Stimulated activated CD8-positive, alpha-beta memory T cell treated with anti-CD3 and anti-CD28 coated beads, Interleukin-12 subunit alpha, Interleukin-12 subunit beta, amount 100 ng/mL, for 1 hour (primary cell): Measurements from ENCODE around the gene SOS2.

Source experiments
- DNase-seq: peaks from one replicate; pipeline ENCODE4 v3.0.0-alpha.2; 2020; ENCODE audit warnings: low read depth

SOS2 gene

DNA sequence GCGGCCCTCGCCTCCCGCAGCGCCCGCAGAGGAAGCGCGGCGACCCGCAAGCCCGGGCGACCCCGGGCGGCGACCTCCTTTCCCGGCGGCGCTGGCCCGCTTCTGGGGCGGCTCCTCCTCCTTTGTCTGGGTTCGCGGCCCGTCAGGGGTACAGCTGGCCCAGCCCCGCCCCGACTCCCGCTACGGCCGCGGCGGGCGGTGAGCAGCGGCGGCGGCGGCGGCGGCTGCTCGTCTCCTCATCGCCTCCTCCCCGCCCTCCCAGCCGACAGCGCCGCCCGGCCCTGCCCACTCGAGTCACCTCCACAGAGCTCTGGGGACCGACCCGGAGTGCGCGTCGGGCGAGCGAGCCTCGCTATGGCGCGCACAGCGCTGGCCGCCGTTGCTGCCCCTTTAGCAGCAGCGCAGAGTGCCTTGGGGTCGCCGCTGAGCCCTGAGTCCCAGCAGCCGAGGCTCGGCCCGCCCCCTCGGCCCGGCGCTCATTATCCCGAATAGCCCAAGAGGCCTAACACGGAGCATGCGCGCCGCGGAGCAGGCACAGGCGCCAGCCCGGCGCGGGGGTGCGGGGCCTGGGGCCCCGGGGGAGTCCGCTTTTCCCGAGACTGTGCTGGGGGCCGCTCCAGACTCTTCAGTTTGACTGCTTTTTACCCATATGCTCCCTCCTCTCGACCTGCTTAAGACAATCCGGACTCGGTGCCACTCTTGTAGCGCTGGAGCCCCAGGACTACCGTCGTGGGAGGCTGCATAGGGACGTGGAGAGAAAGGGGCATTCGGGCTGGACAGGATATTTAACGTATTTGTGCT, at the start of gene SOS2:
Gene SOS2 (minus strand): TSS at position 104 of the 801 bp plus-strand sequence. CDS start 295 bp downstream, outside the sequence.
- peak; percentile 63 for DNase-seq

DNA sequence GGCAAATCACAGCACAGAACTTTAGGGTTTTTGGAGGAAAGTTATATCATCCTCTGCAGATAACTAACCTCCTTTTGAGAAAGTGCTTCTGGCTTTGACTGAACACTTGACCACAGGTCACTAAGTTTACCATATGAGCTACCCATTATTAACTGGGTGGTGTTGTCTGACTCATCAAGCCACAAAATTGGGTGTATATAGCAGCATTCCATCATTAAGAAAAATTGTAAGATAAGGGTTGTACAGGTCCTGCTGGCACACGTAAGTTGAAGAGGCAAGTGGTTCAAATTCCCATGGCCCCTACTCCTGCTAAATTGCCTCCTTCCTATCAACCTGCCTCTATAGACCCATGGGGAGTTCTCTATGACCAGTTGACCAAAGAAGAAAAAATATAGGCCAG, 41.1 kb upstream of the SOS2 start:
- DNase-seq, result no peak

DNA sequence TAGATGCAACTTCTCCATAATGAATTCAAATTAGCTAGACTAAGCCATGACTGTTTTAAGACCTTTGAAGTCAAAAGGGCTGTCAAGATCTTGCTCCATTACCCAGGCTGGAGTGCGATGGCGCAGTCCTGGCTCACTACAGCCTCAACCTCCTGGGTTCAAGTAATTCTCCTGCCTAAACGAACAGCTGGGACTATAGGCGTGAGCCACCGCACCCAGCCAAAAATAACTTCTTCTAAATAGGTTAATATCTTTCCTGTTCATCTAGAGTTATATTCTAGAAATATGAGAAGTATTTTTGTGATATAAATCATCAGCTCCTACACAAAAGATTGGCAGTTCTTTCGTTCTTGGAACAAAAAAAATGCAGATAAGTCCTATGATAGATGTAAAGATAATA, 39.6 kb upstream of the SOS2 start:
- DNase-seq, result no peak

DNA sequence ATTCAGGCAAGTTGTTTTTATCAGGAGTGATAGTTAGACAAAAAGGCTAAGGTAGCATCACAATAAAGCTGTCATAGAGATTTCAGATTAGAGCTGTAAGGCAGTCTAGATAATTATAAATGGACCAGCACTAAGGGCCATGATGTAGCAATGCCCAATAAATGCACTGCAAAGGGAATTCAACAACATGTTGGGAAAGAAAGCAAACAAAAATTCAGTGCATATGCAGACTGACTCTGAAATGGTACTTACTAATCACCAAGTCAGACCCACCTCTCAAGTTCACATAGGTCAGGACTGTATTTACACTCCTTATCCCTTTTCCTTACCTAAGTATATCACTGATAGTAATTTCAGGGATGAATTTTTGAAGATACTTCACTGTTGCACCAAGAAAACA, 33.7 kb upstream of the SOS2 start:
- no peak for DNase-seq

DNA sequence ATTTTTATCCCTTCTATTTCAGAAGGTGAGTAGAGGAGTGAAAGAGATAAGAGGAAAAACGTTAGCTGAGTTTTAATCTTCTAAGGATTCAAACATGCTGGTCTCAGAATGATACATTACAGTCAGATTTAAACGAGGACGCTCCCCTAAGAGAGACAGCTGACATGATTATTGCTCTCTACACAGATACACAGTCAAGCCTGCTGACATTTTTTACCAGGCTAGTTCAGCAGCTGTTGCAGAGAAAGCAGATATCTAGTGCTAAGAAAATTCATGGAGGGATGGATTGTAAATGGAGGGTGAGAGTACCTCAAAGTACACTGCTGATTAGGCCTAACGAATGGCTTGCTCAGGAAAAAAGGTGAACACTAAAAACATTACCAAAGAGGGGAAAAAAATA, 31.9 kb upstream of the SOS2 start:
- DNase-seq, result no peak

DNA sequence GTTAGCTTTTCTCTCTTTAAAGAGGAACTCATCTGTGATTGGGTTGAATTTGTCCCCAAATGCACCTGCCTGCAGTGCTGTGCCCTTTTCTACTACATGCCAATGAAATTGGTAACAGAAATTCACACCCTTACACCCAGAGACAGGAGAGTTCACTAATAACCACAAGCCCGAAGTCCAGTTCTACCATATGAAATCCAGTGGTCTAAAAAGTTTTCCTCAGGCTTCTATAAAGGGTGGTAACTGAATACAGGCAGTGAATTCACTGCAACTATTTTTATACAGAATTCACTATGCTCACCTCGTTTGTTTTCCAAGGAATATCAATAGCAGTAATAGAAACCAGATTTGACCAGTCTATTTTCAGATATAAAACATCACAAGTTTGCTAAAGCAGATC, 31.5 kb upstream of the SOS2 start:
- DNase-seq, result no peak

DNA sequence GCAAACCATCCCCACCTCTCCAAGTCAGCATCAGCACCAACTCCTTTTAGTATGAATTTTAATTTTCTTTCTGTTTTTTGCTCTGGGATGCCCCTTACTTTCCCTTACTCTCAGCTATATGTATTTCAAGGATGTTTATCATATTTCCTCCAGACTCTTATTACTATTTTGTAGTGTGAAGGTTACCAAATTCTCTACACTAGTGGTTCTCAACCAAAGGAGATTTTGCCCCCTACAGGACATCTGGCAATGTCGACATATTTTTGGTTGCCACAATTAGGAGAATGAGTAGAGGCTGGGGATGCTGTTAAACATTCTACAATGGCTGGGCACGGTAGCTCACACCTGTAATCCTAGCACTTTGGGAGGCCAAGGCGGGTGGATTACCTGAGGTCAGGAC, 29.1 kb upstream of the SOS2 start:
- no peak for DNase-seq

DNA sequence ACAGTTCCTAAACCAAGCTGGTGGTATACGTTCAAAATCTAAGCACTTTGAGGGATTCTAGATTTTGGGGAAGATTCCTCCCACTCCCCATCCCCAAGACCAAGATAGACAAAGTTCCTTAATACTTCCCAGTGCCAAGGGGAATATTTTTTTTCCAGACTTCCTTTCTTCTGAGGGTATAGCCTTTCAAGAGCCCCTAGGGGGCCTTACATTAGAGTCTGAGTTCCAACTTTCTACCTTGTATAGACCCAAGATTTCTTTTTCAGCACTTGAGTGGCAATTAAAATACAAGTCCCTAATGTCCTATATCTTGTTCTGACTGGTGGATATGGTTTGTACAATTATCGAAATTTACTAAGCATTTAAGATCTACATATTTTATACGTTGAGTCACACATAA, 28.7 kb upstream of the SOS2 start:
- DNase-seq, result no peak

DNA sequence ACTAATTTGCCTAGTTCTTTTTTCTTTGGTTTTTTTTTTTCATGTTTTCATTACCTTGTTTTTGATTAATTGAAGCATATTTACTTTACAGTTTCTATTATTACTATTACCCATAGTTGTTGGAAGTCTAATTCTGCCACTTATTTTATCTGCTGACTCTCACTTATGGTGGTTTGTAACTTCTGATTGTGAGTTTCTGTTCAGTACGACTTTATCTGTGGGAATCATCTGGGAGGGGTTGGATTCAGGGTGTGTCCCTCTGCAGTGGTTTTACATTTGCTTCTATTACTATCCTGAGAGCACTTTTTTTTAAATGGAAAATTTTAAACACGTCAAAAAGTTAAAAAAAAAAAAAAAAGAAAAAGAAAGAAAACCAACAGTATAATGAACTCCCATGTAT, 26.4 kb upstream of the SOS2 start:
- DNase-seq, result no peak

DNA sequence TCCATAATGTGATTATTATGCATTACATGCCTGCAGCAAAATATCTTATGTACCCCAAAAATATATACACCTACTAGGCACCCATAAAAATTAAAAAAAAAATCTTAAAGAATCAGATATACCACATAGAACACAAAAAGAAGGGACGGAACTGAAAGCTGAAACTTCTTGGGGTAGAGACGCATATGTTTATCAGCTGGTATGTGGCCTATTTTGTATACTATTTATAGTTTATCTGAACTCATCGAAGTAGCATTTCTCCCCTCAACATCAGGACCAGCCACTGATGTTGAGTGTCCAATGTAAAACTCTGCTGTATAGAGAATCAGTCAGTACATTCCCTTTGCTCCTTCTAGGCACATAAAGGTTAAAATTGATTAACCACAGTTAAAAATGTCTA, 22.9 kb upstream of the SOS2 start:
- no peak for DNase-seq

DNA sequence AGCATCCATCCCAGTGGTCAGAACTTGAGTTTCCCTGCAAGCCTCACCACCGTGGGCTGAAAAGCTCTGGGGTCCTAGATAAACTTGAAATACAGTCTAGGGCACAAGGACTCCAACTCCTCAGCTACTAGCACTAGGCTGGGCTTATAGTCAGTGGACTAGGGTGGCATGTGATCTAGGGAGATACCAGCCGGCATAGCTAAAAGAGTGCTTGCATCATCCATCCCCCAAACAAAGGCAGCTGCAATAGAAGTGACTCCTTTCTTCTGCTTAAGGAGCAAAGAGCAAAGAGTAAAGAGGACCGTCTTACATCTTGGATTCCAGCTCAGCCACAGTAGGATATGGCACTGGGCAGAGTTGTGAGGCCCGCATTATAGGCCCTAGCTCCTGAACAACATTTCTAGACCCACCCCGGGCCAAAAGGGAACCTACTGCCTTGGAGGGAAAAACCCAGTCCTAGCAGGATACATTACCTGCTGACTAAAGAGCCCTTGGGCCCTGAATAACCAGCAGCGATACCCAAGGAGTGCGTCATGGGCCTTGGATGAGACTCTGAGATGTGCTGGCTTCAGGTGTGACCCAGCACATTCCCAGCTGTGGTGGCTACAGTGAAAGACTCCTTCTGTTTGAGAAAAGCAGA, 17.9 kb upstream of the SOS2 start:
- no peak for DNase-seq

DNA sequence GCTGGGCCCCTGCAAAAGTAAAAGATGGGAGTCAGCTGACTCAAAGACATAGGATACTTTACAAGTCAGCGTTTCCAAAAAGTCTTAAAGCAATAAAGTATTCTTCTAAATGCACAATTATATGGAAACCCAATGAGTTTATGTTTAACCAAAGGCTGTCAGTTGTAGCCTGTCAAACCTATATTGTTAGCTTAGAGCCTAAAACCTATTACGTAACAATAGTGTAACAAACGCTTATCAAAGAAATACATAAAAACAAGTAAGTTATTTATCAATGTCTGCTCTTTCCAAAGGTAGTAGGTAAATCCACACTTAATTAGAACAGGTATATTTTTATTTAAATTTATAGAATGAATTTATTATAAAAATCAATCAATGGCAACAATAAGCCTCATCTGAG, 15.9 kb upstream of the SOS2 start:
- no peak for DNase-seq

DNA sequence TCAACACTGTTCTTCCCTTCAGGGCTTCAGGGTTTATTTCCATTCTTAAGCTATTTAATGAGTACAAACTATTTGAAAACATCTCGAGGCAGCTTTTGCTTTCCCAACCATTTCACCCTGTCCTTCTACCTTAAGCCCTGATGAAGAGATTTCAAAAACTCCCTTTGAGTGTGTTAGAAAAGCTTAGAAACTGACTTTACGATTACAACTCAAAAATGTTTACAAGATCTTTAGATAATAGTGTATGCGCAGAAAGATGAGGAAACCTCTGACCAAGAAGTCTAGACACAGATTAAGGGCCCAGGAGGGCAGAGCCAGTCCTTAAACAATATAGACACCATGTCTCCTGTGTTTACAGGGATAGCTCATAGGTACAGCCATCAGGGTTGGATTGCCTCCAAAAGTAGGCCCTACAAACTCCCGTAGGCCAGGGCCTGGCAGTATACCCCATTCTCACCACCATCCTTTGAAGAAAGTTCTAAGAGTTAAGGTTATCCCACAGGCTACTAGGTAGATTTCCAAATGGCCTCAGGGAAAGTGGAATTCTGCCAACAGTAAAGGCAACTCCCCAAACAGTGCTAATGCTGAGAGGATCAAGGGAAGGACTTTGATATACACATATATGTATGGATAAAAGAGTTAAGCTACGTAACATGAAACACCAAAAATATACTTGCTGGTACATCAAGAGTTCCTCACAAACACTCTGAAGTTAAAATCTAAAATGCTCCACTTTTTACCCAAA, 11.4 kb upstream of the SOS2 start:
- DNase-seq, result no peak

DNA sequence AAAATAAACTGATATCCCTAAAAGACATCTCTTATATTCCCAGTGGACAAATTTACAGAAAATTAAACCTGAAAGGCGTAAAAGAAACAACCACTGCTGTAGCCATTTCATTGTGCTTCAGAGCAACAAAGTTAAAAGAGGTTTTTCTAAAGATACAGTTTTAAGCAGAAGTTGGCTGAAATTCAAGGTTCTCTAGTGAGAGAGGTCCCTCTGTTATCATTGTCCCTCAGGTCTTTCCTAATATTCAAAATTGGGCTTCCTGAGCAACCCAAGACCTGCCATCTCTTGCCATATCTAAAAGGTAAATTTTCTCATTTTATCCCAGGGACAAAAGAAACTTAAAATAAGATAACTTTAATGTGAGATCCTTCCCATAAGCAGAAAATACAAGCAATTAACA, 10.7 kb upstream of the SOS2 start:
- DNase-seq, result no peak

DNA sequence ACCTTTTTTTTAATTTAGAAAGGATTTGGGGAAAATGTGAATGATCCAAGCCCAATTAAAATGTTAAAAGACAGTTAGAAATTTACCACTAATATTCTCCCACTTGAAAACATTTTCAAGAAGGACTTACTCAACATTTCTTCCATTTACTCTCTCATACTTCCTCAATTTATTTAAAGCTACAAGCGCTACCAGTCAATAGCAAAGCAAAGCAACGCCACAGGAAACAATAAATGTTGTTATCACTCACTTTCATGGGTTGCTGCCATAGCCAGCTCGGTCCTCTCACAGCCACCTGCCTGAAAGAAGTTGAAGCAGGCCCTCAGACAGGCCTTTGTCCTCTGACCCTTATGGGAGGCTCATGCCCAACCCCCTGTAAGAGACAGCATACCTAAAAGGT, 6.0 kb upstream of the SOS2 start:
- no peak for DNase-seq

DNA sequence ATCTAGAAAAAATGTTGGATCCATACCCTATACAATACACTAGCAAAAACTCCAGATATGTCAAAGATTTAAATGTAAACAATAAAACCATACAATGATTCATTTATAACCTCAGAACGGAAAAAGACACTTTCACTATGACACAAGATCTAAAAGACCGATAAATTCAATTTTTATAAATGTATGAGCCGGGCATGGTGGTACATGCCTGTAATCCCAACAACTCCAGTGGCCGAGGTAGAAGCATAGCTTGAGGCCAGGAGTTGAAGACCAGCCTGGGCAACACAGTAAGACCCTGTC, 2.5 kb upstream of the SOS2 start:
- no peak for DNase-seq

DNA sequence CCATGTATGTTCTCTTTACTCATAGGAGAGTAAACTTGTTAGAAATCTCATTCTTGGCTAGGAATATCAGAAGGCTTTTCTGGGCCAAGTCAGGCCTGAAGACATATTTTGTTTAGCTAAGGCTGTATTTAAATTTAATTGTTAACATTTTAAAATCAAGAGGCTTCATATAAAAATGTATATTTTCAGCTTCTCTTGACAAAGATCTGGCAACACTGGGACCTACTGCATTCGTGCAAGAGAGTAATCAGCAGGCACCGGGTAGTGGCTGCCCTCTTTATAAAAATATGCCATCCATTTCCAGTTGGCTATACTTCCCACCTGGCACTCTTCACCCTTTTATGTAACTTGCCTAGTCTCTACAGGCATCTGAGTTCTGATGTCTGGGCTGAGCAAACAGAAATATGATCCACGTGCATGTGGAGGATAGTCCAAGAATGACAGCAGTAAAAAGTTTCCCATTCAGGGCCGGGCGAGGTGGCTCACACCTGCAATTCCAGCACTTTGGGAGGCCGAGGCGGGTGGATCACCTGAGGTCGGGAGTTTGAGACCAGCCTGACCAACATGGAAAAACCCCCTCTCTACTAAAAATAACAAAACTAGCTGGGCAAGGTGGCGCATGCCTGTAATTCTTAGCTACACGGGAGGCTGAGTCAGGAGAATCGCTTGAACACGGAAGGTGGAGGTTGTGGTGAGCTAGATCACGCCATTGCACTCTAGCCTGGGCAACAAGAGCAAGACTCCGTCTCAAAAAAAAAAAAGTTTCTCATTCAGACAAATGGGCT, 2.0 kb upstream of the SOS2 start:
- no peak for DNase-seq

DNA sequence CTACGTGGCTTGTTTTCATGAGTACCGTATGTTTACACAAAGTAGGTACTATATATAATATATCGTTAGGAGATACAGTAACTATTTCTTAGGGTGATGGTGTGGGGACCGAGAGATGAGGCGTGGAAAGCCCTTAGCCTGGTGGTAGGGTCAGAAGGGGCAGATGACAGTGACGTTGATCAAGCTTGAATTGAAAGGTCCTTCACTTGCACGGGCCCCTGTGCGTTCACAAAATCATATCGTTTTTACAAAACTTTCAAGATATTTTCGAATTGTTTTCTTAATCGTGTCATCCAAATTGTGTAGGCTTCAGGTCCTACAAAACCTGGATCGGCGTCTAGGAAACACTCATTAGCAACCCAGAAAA, 881 bp upstream of the SOS2 start:
- DNase-seq, result no peak

DNA sequence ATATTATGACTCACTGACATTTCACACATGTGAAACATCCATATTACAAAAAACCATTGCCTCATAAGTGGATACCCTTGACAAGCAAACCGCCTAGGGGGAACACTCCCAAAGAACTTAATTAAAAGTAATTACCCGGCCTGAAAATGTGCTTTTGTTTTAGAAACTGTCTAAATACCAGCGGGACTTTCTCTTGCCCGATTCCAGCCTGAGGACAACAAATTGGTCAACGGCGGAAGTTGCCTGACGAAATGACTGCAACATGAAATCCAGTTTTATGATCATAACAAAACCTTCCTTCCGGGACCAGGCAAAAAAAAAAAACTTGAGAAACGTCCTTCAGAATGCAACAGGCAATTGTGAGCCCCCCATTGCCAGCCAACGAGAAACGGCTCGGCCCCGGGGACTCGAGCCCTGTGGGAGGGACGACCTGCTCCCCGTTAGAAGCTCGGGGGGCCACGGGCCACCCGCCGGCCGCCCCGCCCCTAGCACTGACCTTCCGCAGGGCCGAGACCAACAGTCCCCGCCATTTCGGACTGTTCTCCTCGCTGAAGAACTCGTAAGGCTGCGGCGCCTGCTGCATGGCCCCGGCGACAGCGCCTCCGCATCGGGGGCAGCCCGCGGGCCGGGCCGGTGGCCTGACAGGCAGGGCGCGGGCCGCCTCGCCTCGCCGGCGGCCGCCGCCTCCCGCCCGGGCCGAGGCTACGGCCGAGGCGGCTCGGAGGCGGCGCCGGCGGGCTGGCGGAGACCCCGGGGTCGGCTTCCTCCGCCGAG, 490 bp downstream of the SOS2 start:
- DNase-seq, result no peak

DNA sequence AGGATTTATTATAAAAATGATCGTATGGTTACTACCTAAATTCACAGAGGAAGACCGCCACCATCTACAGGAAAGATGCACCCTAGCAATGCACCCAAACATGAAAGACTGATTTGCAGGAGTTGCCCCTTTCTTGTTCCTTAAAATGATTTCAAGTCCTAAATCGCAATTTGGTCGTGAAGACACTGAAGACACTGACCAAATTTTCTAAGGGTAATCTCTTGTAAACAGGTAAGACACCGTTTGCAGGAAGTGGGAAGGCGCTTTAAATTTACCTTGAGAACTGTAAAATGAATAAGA, 1.0 kb downstream of the SOS2 start:
- no peak for DNase-seq

DNA sequence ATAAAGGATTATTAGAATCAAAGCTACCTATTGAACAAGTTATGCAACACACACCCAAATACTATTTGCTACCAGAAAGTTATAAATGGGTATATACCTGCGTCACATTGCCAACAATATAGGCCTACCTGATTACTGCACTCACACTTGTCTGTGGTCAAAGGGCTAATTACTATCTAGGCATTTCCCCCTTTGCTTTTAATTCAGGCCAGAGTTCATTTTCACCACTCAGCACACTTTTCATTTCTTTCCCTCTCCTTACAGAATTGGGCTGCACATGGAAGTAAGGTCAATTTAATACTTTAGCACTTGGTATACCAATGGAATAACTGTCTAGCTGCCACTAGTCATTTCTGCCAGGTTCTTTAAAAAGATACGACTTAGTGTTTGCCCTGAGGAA, 1.7 kb downstream of the SOS2 start:
- DNase-seq, result no peak

DNA sequence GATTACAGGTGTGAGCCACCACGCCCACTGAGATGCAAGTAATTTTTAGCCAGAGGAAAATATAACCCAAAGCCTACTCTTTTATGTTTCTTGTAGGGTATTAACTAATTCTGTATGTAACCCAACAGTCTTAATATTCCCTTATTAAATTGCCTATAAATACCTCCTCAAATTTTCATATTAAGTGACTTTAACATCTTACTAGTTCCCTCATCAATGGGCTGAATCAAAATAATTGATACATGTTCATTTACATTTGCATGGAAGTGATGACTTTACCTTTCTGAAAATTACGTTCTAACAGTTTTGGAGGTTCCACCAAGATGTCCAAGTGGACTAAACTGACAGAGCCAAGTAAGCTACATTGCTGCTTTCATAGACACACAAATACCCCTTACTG, 3.1 kb downstream of the SOS2 start:
- DNase-seq, result no peak
